ENCODE results near the gene CRYBG1.
"Not testable (repeated sequence)": the region's sequence is repeated elsewhere in the genome, so short reads cannot be mapped to it uniquely, and the experiment has no call there.

CRYBG1 gene

GRCh38 chr6:106508277-106508676, 147.8 kb downstream of the CRYBG1 start:
- no peak for DNase-seq (ENCODE audit: low read depth)

DNA sequence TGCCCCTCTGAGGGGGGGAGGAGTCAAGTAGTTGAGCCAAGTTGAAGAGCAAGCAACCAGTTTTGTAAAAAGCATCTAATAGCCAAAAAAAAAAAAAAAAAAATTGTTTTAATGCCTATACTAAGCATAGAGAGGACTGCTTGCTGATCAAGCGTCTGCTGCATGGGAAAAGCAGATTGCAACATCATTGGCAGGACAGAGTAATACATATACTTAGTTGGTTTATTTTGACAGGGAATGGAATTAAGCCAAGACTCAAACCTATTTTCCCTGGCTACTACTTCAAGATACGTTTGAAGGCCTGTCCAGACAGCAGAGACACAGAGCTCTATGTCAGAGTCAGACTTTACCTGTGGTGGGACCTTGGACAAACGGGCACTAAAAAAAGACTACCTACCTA, 148.3 kb downstream of the CRYBG1 start:
- no peak for DNase-seq (ENCODE audit: low read depth)

DNA sequence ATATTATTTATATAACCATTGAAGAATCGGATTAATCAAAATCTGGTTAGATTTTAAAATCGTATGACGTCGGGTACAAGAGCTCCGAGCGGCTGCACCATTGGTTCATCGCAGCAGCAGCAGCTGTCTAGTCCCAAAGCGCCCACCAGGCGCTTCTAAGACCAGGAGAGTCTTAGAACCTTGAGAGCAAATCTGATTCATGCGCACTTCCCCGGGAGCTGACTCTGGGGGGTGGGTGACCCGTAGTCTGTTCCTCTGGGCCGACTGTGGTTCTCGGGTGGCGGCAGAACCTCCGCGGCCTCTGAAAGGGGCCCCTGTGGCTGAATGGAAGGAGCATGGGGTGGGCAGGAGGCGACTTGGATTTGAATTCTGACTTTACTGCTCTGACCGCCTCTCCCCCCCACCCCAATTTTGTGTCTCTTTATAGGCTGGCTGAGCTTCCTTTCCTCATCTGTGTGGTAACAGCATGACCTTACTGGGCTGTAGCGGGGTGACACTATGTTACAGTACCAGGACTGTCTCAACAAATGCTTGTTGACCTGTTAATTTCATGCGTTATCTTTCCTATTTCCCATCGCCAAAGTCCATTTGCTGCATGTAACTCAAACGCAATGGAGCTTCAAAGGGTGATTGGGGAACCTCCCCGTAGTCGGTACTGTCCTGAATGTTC, 149.0 kb downstream of the CRYBG1 start:
- no peak for DNase-seq (ENCODE audit: low read depth)

- peak; percentile 60 for DNase-seq (ENCODE audit: low read depth)
Observed at GRCh38 chr6:106510090-106510970, 149.8 kb downstream of the CRYBG1 start.

- DNase-seq (ENCODE audit: low read depth) = peak; percentile 20
Observed at GRCh38 chr6:106511288-106512047, 151.0 kb downstream of the CRYBG1 start.

DNA sequence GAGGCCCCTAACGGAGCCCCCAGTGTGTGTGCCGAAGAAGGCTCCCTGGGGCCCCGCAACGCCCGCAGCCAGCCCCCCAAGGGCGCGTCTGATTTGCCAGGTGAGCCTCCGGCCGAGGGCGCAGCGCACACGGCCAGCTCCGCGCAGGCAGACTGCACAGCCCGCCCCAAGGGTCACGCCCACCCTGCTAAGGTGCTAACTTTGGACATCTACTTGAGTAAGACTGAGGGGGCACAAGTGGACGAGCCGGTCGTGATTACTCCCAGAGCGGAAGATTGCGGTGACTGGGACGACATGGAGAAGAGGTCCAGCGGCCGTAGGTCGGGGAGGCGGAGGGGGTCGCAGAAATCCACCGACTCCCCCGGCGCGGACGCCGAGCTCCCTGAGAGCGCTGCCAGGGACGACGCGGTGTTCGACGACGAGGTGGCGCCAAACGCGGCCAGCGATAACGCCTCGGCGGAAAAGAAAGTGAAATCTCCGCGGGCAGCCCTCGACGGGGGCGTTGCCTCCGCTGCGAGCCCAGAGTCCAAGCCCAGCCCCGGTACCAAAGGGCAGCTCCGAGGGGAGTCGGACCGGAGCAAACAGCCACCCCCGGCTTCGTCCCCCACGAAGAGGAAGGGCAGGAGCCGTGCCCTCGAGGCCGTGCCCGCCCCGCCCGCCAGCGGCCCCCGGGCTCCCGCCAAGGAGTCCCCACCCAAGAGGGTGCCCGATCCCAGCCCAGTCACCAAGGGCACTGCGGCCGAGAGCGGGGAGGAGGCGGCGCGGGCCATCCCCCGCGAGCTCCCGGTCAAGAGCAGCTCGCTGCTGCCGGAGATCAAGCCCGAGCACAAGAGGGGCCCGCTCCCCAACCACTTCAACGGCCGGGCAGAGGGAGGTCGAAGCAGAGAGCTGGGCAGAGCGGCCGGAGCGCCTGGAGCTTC, 151.8 kb downstream of the CRYBG1 start:
- peak; percentile 64 for DNase-seq (ENCODE audit: low read depth)

- no peak for DNase-seq (ENCODE audit: low read depth)
Observed at GRCh38 chr6:106512968-106513574, 152.6 kb downstream of the CRYBG1 start.

GRCh38 chr6:106513808-106514582, 153.5 kb downstream of the CRYBG1 start:
- DNase-seq (ENCODE audit: low read depth) = no peak

GRCh38 chr6:106514583-106514885, 154.0 kb downstream of the CRYBG1 start:
- no peak for DNase-seq (ENCODE audit: low read depth)

GRCh38 chr6:106515582-106515981, 155.1 kb downstream of the CRYBG1 start:
- DNase-seq (ENCODE audit: low read depth) = not testable (repeated sequence)

DNA sequence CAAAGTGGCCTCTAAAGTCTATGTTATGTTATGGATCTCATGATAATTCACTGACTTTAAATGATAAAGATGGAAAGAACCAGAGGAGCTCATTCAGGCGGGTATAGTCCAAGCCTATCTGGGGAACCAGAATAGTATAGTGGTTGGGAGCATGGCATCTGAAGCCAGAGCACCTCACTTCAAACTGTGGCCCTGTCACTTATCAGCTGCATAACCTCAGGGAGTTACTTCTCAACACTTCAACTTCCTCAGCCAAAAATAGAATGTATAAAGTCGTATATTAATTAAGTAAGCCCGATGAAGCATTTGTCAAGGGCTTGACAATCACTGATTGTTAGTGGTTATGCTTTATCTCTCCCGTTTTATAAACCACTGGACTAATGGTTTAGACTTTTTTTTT, 156.1 kb downstream of the CRYBG1 start:
- no peak for DNase-seq (ENCODE audit: low read depth)

DNA sequence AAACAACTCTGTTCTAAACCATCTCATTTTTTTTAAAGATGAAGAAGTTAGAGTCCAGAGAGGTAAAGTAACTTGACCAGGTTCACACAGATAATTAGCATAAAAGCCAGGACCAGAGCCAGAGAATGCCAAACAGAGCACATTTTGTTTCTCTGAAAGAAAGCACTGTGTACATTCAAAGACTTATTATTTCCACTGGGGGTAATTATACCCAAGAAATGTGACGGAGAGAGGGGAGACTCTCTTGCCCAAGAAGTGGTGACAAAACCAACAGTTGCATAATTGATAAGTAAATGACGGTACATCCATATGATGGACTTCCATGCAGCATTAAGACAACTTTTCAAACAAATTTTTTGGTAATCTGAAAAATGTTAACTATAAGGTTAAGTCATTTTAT, 157.2 kb downstream of the CRYBG1 start:
- DNase-seq (ENCODE audit: low read depth) = no peak

- DNase-seq (ENCODE audit: low read depth) = no peak
Observed at GRCh38 chr6:106518748-106519147, 158.2 kb downstream of the CRYBG1 start.

GRCh38 chr6:106519460-106520394, 159.2 kb downstream of the CRYBG1 start:
- DNase-seq (ENCODE audit: low read depth) = peak; percentile 49

GRCh38 chr6:106520711-106521401, 160.3 kb downstream of the CRYBG1 start:
- peak; percentile 59 for DNase-seq (ENCODE audit: low read depth)

DNA sequence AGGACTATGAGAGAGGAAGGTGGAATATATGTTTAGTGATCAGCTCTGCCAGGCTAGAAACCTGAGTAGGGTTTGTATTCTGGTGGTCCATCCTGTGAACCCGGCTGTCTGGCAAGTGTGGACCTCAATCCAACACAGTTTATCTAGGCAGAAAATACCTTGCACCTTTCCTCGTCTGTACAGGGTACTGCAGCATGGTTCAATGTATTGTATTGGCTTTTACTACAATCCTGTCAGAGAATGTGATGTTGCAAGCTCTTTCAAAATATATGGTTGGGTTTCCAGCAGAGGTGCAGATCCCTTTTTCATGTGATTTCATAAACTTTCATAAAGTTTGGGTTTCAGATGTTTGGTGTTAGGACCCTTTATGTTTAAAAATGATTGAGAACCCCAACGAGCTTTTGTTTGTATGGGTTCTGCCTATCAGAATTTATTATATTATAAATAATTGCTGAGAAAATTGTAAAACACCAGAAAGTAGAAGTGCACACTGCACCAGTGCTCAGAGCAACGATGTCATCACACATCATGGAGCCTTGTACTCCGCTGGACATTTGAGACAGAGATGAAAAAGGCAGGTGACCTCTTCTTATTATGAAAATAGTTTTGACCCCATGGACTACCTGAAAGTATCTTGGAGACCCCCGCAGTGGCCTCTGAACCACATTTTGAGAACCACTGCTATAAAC, 162.2 kb downstream of the CRYBG1 start:
- DNase-seq (ENCODE audit: low read depth) = no peak

- DNase-seq (ENCODE audit: low read depth) = no peak
Observed at GRCh38 chr6:106525107-106525881, 164.8 kb downstream of the CRYBG1 start.

All from activated T-cell treated with anti-CD3 and anti-CD28 coated beads for 1 hour (primary cell).